ENCODE results near the gene NPTX1. TPM values are rescaled to one million over a fixed set of nuclear protein-coding genes. Genes with fewer than 3 reads are reported as not detected.

The NPTX1 gene
- total RNA-seq, 1 donor: 2.2 TPM

GRCh38 chr17:80518392-80518791 lies 42.0 kb upstream of the NPTX1 start:
- no peak for DNase-seq (ENCODE audit: low read depth)
- no peak for TF ChIP-seq CTCF (IDR thresholded peaks at IDR 0.05; ENCODE audit: insufficient read depth, low read depth, low read length)
- H3K4me3 ChIP-seq (ENCODE audit: low read depth, low read length): no peak overlapping the region

- H3K4me3 ChIP-seq (ENCODE audit: low read depth, low read length): no peak overlapping the region
- no peak for TF ChIP-seq CTCF (IDR thresholded peaks at IDR 0.05; ENCODE audit: insufficient read depth, low read depth, low read length)
- DNase-seq (ENCODE audit: low read depth): no peak
Observed at GRCh38 chr17:80517641-80518040, 41.2 kb upstream of the NPTX1 start.

- TF ChIP-seq CTCF (IDR thresholded peaks at IDR 0.05; ENCODE audit: insufficient read depth, low read depth, low read length): no peak
- DNase-seq (ENCODE audit: low read depth): no peak
- no peak overlapping the region for H3K4me3 ChIP-seq (ENCODE audit: low read depth, low read length)
Observed at GRCh38 chr17:80516171-80516932, 39.9 kb upstream of the NPTX1 start.

GRCh38 chr17:80513892-80514291 lies 37.5 kb upstream of the NPTX1 start:
- H3K4me3 ChIP-seq (ENCODE audit: low read depth, low read length): no peak overlapping the region
- no peak for TF ChIP-seq CTCF (IDR thresholded peaks at IDR 0.05; ENCODE audit: insufficient read depth, low read depth, low read length)
- DNase-seq (ENCODE audit: low read depth): peak; percentile 30

GRCh38 chr17:80513201-80513600 lies 36.8 kb upstream of the NPTX1 start:
- H3K4me3 ChIP-seq (ENCODE audit: low read depth, low read length): no peak overlapping the region
- TF ChIP-seq CTCF (IDR thresholded peaks at IDR 0.05; ENCODE audit: insufficient read depth, low read depth, low read length): no peak
- no peak for DNase-seq (ENCODE audit: low read depth)

GRCh38 chr17:80512233-80512632 lies 35.8 kb upstream of the NPTX1 start:
- TF ChIP-seq CTCF (IDR thresholded peaks at IDR 0.05; ENCODE audit: insufficient read depth, low read depth, low read length): no peak
- DNase-seq (ENCODE audit: low read depth): no peak
- H3K4me3 ChIP-seq (ENCODE audit: low read depth, low read length): no peak overlapping the region

Measured in fibroblast of villous mesenchyme (primary cell).